K562 (cell line): Measurements from ENCODE around the gene GMEB2. TPM values are rescaled to one million over a fixed set of nuclear protein-coding genes. Genes with fewer than 3 reads are reported as not detected.

Experiments
- ATAC-seq: fragments of 200-7000 bp; cut with Tn5 transposase; 3 replicates; pipeline ENCODE4 v1.9.1; 2020; ENCODE audit warnings: moderate library complexity
- BruUV-seq: library from RNA; stranded (reverse); fragments of 400-500 nt; replicated peaks from 2 replicates; lab custom pipeline; 2021; lab: Mats Ljungman, UMichigan
- CTCF ChIA-PET: fragments of 300-600 bp; formaldehyde crosslinking; extraction: SDS; loops from one replicate; lab custom pipeline; 2021; ENCODE audit warnings: low intra/inter-chr PET ratio; lab: Yijun Ruan, JAX
- POLR2A ChIA-PET: fragments of 300-600, 350-650 bp; sonication (Branson Sonifier 250); formaldehyde crosslinking; extraction: SDS; loops from one replicate; lab custom pipeline; 2021; ENCODE audit warnings: antibody characterized with exemption, inconsistent platforms; lab: Yijun Ruan, JAX
- DNase-seq, 4 experiments: peaks; one replicate each; pipeline versions ENCODE4 v3.0.0 to v3.0.0-alpha.2; 2011 to 2018; ENCODE audit warnings: low spot score in 3 of 4, mixed read lengths in 3 of 4; ENCODE audit errors: extremely low read depth in 1 of 4
- FAIRE-seq: peaks from 2 replicates; lab custom pipeline; 2011; peaks lifted over from hg19 to GRCh38; lab: Jason Lieb, UNC
- H2AFZ ChIP-seq: 2 replicates; pipeline ENCODE4 v1.6.0; 2011; ENCODE audit warnings: low read depth, low read length, control low read depth, inconsistent platforms
- H3K27ac ChIP-seq: fragments of 200-600 bp; 3 replicates; pipeline ENCODE4 v1.8.0; 2011; ENCODE audit warnings: low read depth, mild to moderate bottlenecking, control low read depth, inconsistent platforms, low read length, moderate library complexity, mixed read lengths; ENCODE audit errors: extremely low read depth
- H3K27me3 ChIP-seq, 2 experiments: fragments of 300-600 bp in 1 of 2; 2 replicates in 1 of 2; 3 replicates in 1 of 2; pipeline versions ENCODE4 v1.6.0 to v1.8.0; 2011; ENCODE audit warnings: inconsistent platforms in 2 of 2, low read length in 2 of 2, mild to moderate bottlenecking in 1 of 2, mixed read lengths in 1 of 2, moderate library complexity in 1 of 2; ENCODE audit not compliant: control insufficient read depth in 2 of 2, insufficient read depth in 2 of 2
- H3K36me3 ChIP-seq: fragments of 300-600 bp; 3 replicates; pipeline ENCODE4 v1.8.0; 2011; ENCODE audit warnings: mild to moderate bottlenecking, low read length, inconsistent platforms; ENCODE audit not compliant: control insufficient read depth, insufficient read depth
- H3K4me1 ChIP-seq, 2 experiments: fragments of 200-600 bp in 1 of 2; replicated peaks in 1 of 2; 2 replicates in 1 of 2; 3 replicates in 1 of 2; pipeline versions ENCODE4 v1.5.1 to v1.8.0; 2011; ENCODE audit warnings: inconsistent platforms in 2 of 2, low read length in 2 of 2, mild to moderate bottlenecking in 1 of 2, mixed read lengths in 1 of 2, moderate library complexity in 1 of 2; ENCODE audit not compliant: control insufficient read depth in 2 of 2, insufficient read depth in 2 of 2
- H3K4me2 ChIP-seq: 2 replicates; pipeline ENCODE4 v1.6.1; 2011; ENCODE audit warnings: low read length, control low read depth, inconsistent platforms, mixed read lengths; ENCODE audit not compliant: insufficient read depth
- H3K4me3 ChIP-seq: fragments of 200-600 bp; sonication (generic), shearing (Covaris generic); 2 replicates; pipeline ENCODE4 v1.5.1; 2016; ENCODE audit warnings: control low read depth, inconsistent platforms
- H3K79me2 ChIP-seq: fragments of 200-600 bp; 3 replicates; pipeline ENCODE4 v1.8.0; 2011; ENCODE audit warnings: low read length, inconsistent platforms; ENCODE audit not compliant: control insufficient read depth, insufficient read depth
- H3K9ac ChIP-seq, 2 experiments: 2 replicates each; pipeline versions ENCODE4 v1.6.0 to v1.6.1; 2011; ENCODE audit warnings: low read depth in 2 of 2, low read length in 2 of 2, control low read depth in 1 of 2, inconsistent platforms in 1 of 2, mild to moderate bottlenecking in 1 of 2, mixed read lengths in 1 of 2; ENCODE audit not compliant: insufficient read depth in 1 of 2
- H3K9me1 ChIP-seq: one replicate; pipeline ENCODE4 v1.6.0; 2011; ENCODE audit warnings: inconsistent platforms, mild to moderate bottlenecking, low read length, moderate library complexity; ENCODE audit not compliant: control insufficient read depth, insufficient read depth
- H3K9me3 ChIP-seq: replicated peaks from 2 replicates; pipeline ENCODE4 v1.5.1; 2011; ENCODE audit warnings: low read depth, low read length, inconsistent platforms; ENCODE audit not compliant: control insufficient read depth, insufficient read depth
- H4K20me1 ChIP-seq: replicated peaks from 2 replicates; pipeline ENCODE4 v1.6.1; 2011; ENCODE audit warnings: low read length, inconsistent platforms, mixed read lengths; ENCODE audit not compliant: control insufficient read depth, insufficient read depth
- EZH2 ChIP-seq: IDR thresholded peaks from 2 replicates; pipeline ENCODE4 v1.6.1; 2012; ENCODE audit warnings: low read depth, mild to moderate bottlenecking, inconsistent platforms, low read length, borderline replicate concordance
- ILK ChIP-seq: fragments of 450-650 bp; IDR thresholded peaks from 2 replicates; pipeline ENCODE4 v1.6.1; 2016; ENCODE audit warnings: missing genetic modification characterization, low read depth, mild to moderate bottlenecking, missing compliant biosample characterization, moderate library complexity, borderline replicate concordance
- NCOA4 ChIP-seq: fragments of 450-650 bp; IDR thresholded peaks from 2 replicates; pipeline ENCODE4 v1.6.1; 2018; ENCODE audit warnings: mild to moderate bottlenecking; ENCODE audit not compliant: partially characterized antibody
- RBM25 ChIP-seq: fragments of 200-400 bp; formaldehyde crosslinking; IDR thresholded peaks from 2 replicates; pipeline ENCODE4 v1.6.1; 2018; ENCODE audit warnings: low read length, low read depth, moderate library complexity; ENCODE audit not compliant: severe bottlenecking
- ZNF263 ChIP-seq: sonication (generic); formaldehyde crosslinking; IDR thresholded peaks from 2 replicates; pipeline ENCODE4 v1.8.0; 2022; ENCODE audit warnings: mild to moderate bottlenecking, missing genetic modification reagents, borderline replicate concordance
- WGBS: fragments of 100-300 bp; shearing (Covaris generic); methylation state at CpG from one replicate; pipeline ENCODE4 v1.1.6; 2016; ENCODE audit warnings: low coverage, mixed read lengths; ENCODE audit not compliant: insufficient coverage; ENCODE audit errors: missing lambda C conversion rate; 5-methylcytosine and 5-hydroxymethylcytosine counted together
- in situ Hi-C: fragments of 300-500 bp; cut with MboI; formaldehyde crosslinking; loops from 4 replicates; pipeline ENCODE4 v1.15.0; 2018; ENCODE audit warnings: inconsistent platforms, mixed read lengths
- intact Hi-C: fragments of 100-400 bp; cut with micrococcal nuclease; formaldehyde crosslinking; loops from 2 replicates; pipeline ENCODE4 v1.14.2; 2022
- polyA plus RNA-seq, 8 experiments: library from polyadenylated mRNA; depleted of rRNA in 4 of 8; stranded (reverse) in 5 of 8; unstranded in 3 of 8; fragments of >200 nt; fragmentation: Nextera tagmentation in 2 of 8; fragmentation: Illumina TruSeq in 1 of 8; extraction: Ambion mirVana in 2 of 8; extraction: Trizol in 1 of 8; gene quantifications; 2 replicates each; pipeline versions ENCODE4 v1.2.1 to v1.2.3, GENCODE V29; 2011 to 2014; ENCODE audit warnings: inconsistent platforms in 1 of 8, missing spikeins in 1 of 8
- total RNA-seq, 7 experiments: library from RNA; depleted of rRNA in 6 of 7; stranded (reverse); fragments of >200 nt in 6 of 7; fragmentation: Illumina TruSeq in 2 of 7; extraction: Trizol in 2 of 7; gene quantifications; 2 replicates each; pipeline versions ENCODE4 v1.2.1 to v1.2.3, GENCODE V29; 2011 to 2021; ENCODE audit warnings: low replicate concordance in 1 of 7
- TF ChIP-seq, protein P1 (sequence below): fragments of 450-650 bp; IDR thresholded peaks from 2 replicates; pipeline ENCODE4 v1.6.1; 2016; ENCODE audit warnings: antibody characterized with exemption

Gene GMEB2
- total and polyA plus RNA-seq, 9 of the 15 experiments (the other 6 are each of a cell fraction or from before 2014, with no cell fraction given) = 0.03 to 13.9 (median 6.3) TPM

DNA sequence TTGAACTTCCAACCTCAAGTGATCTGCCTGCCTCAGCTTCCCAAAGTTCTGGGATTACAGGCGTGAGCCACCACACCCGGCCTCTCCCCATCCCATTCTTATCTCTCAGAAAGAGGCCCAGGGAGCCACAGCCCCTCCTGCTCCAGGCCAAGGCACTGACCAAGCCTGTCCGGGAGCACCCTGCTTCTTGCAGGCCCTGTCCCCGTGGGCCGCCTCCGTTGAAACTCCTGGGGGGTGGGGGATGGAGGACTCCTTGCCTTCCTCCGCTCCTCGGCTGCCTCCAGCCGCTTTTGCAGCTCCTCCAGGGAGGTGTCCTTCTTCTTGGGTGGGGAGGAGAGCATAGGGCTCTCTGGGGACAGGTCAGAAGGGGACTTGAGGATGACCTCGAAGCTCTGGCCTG lies 16.6 kb upstream of the GMEB2 start:
- no peak overlapping the region for H3K4me2 ChIP-seq
- H3K9me1 ChIP-seq = peaks cover 3% of the 10 kb centered on the region
- intact Hi-C loops = no loop called here
- POLR2A ChIA-PET = interaction anchor here (1.2 to 1.9 kb wide), 2 partner anchors 14 to 17 kb away, joined by 3 to 5 read pairs; partner anchors contain the start of gene GMEB2
- peaks cover 9% of the 10 kb centered on the region; the same call in 1 of the 3 replicates for H3K36me3 ChIP-seq
- no TSS peak for BruUV-seq
- 60% methylated on average over 10 of the region's 10 CpGs for WGBS
- no peak overlapping the region for H2AFZ ChIP-seq
- TF ChIP-seq ILK (tag) (no peak), RBM25 (no peak), EZH2 (no peak), NCOA4 (no peak), ZNF263 (CRISPR knock-in tag) (peak; percentile 54; the same call in 1 of the 2 replicates)
- TF ChIP-seq, protein P1, sequence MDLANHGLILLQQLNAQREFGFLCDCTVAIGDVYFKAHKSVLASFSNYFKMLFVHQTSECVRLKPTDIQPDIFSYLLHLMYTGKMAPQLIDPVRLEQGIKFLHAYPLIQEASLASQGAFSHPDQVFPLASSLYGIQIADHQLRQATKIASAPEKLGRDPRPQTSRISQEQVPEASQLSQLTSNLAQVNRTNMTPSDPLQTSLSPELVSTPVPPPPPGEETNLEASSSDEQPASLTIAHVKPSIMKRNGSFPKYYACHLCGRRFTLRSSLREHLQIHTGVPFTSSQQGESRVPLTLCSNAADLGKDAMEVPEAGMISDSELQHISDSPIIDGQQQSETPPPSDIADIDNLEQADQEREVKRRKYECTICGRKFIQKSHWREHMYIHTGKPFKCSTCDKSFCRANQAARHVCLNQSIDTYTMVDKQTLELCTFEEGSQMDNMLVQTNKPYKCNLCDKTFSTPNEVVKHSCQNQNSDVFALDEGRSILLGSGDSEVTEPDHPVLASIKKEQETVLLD = no peak
- peaks cover 4 to 54% of the 10 kb centered on the region in 2 experiments; a peak in 4 of 5 replicates for H3K4me1 ChIP-seq
- H3K4me3 ChIP-seq = no peak overlapping the region
- in situ Hi-C loops = no loop called here
- H3K27ac ChIP-seq = no peak overlapping the region
- CTCF ChIA-PET = no interaction called here
- H3K9me3 ChIP-seq = no peaks in the 10 kb centered on the region
- peak overlapping the region in 1 of 2 experiments; percentile 71; a peak in 2 of 4 replicates for H3K9ac ChIP-seq
- ATAC-seq (no peak), DNase-seq (peak in 1 of 4 experiments; percentile 17), FAIRE-seq (no peak)
- no peaks in the 10 kb centered on the region for H4K20me1 ChIP-seq
- no peaks in the 10 kb centered on the region for H3K27me3 ChIP-seq
- peaks cover 7% of the 10 kb centered on the region; the same call in 1 of the 3 replicates for H3K79me2 ChIP-seq
